Activated CD4-positive, CD25-positive, alpha-beta regulatory T cell treated with anti-CD3 and anti-CD28 coated beads, Interleukin-2, amount 50 U/mL, for 24 hours (primary cell): ENCODE data around the gene TRANK1.

Experiments used
- ATAC-seq, 2 donors: fragments of 150-1000 bp; cut with Tn5 transposase; one replicate each; pipeline ENCODE4 v1.10.0; 2021; ENCODE audit warnings: mild to moderate bottlenecking in 1 of 2, moderate library complexity in 1 of 2

Gene TRANK1

GRCh38 chr3:36840453-36840921, 104.4 kb downstream of the TRANK1 start:
- no peak for ATAC-seq

DNA sequence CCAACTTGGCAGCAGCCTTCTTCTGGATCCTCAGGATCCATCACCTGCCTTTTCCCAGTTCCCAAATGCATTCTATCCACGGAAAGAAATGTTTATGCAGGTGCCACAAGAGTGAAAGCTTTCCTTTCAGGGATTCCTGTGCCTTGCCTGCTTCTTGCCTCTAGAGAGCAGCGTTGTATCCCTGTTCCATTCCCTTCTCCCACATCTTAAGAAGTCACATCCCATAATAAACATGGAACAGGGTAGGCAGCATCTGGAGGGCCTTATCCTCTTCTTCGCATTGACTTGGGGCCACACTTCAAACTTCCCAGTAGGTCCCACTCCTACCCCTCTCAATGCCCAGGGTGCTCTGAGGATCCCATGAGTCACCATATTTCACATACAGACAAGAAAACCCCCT, 107.8 kb downstream of the TRANK1 start:
- ATAC-seq: no peak

- no peak for ATAC-seq
Measured at GRCh38 chr3:36833160-36833814, 111.6 kb downstream of the TRANK1 start.

GRCh38 chr3:36832406-36832805, 112.4 kb downstream of the TRANK1 start:
- no peak for ATAC-seq

DNA sequence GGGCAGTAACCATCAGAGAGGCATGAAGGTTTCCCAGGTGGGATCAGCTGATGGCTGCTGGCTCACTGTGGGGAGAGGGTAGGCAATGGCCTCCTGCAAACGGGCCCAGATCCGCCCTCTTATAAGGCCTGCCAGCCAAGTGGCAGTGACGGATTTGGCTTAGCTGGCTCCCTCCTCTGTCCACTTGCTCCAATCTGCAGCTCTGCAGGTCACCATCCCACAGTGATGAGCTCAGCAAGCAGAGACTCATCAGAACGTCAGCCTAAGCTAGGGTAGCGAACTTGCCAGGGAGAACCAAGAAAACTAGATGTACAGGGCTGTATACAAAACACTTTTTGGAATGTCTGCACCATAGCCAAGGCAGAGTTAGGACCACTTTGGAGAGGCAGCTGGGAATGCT, 117.7 kb downstream of the TRANK1 start:
- no peak for ATAC-seq

DNA sequence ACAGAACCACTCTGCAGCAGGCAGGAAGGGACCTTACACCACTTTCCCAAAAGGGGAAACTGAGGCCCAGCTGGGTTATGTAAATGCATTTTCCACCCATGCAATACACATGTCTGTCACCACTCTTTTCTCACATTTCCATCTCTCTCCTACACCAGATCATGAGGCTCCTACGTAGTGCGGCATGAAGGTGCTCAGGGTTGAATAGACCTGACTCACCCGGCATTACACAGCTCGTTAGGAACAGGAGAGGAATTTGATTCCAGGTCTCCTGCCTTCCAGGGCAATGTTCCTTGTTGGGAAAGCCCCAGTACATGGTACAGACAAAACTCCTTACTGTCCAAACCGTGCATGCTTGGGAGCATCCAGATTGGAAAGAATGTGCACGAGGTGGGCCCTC, 118.6 kb downstream of the TRANK1 start:
- ATAC-seq: no peak

DNA sequence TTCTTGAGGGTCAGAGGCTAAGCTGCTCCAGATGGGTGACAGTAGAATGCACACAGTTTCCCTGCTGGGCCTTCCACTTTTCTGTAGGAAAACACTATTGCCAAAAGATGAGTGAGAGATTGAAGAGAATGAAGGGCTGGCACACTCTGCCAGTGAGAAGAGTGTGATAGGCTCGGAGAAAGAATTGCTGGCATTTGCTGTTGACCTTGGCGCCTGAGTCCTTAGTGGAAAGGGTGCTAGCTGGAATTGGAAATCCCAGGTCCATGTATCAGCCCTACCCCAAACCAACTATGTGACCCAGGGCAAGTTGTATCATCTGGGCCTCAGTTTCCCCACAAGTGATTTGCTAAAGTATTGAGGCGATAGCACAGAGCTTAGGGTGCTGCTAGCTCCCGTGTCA, 120.4 kb downstream of the TRANK1 start:
- ATAC-seq: no peak

GRCh38 chr3:36823806-36824205, 121.0 kb downstream of the TRANK1 start:
- no peak for ATAC-seq

GRCh38 chr3:36820083-36820482, 124.8 kb downstream of the TRANK1 start:
- no peak for ATAC-seq

- no peak for ATAC-seq
Measured at GRCh38 chr3:36817806-36818533, 126.9 kb downstream of the TRANK1 start.

DNA sequence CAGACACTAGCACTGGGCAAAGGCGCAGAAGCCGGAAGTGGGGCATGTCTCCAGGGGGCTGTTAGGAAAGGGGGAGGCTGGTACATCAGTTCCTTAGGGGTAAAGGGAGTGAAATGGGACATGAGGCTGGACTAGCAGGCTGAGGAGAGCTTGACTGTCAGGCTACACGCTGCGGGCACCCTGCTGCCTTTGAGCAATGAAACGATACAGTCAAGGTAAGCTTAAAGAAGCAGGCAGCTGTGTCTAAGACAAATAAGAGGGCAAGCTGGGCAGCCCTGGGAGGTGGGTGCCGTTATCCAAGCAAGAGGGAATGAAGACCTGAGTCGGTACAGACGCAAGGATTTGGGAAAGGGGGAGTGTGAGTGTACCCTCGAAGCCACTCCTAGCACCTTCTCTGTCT, 129.5 kb downstream of the TRANK1 start:
- no peak for ATAC-seq

- no peak for ATAC-seq
Measured at GRCh38 chr3:36814776-36815175, 130.1 kb downstream of the TRANK1 start.

DNA sequence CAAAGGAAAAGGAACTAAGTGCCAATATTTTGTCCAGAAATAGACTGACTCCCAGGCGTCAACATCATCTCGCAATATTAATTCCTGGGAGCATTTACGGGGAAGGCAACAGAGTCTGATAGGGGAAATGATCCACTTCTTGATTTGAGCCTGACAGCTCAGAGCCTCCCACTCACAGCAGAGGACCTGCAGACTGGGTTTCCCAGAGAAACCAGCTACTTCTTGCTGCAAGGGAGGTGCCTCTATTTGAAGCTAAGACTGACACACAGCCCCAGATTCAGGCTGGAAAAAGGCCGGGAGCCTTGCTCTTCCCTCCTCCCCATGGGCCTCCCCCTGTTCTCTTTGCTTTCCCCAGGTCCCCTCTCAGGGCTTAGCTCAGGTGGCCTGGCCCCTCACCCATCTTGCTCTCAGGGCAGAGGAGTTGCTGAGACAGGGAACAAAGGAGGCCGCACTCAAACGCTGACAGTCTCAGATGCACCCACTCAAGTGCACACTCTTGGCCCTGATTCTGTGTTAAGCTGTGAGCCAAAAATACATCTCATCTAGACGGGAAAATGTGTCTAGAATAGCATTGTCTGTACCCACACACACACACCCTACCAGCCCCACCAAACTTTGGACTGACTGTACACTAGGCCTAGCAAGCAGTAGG, 130.7 kb downstream of the TRANK1 start:
- no peak for ATAC-seq

DNA sequence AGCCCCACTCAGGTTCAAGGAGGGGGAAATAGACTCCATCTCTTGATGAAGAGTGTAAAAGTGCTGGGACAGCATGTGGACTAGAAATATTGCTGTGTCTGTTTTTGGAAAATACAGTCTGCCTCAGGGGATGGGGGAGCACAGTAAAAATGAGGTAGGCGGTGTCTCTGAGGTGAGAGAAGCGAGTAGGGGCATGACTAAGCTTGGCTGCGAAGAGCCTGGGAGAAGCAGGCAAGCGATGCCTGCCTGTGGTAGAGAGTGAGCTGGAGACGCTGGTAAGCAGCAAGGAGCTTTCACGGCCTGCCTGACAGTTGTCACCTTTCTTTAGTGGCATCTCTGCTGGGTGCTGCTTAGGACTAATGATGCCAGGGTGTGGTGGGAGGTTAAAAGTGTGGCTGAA, 131.5 kb downstream of the TRANK1 start:
- no peak for ATAC-seq

- ATAC-seq: no peak
Measured at GRCh38 chr3:36812240-36812639, 132.6 kb downstream of the TRANK1 start.

GRCh38 chr3:36811768-36812167, 133.1 kb downstream of the TRANK1 start:
- no peak for ATAC-seq

DNA sequence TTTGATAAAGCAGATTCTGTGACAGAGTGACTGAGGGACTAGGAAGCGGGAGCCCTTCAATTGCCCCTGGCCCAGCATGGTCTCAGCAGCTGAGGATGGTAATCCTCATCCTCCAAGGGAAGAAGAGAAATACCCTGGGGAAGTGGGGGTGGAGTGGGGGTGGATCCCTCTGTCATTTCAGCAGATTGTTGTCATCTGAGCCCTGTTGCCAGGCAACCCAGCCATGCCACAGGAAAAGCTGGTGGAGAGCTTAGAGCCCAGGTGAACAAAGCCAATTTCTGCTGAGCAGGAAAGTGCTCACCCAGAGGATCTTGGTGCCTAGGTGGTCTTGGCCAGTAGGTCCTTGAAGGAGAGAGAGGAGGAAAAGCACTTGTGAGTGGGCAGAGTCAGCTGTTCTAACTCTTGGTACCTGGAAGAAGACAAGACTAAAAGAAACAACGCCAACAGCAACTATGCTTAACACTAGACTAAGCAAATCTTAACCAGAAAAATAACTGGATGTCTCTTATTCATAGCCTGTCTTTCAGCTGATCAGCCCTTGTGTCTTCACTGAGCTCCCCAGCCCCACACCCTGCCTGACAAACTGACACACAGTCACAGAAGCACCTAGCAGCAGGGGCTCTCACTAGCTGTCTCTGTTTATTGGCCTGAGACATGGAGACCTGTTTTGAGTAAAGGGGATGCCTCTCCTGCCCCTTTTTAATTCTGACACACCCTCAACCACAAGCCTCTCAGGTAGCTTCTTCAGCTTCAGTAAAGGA, 140.4 kb downstream of the TRANK1 start:
- no peak for ATAC-seq

- ATAC-seq: no peak
Measured at GRCh38 chr3:36803091-36803791, 141.6 kb downstream of the TRANK1 start.

- ATAC-seq: no peak
Measured at GRCh38 chr3:36800533-36801116, 144.2 kb downstream of the TRANK1 start.

DNA sequence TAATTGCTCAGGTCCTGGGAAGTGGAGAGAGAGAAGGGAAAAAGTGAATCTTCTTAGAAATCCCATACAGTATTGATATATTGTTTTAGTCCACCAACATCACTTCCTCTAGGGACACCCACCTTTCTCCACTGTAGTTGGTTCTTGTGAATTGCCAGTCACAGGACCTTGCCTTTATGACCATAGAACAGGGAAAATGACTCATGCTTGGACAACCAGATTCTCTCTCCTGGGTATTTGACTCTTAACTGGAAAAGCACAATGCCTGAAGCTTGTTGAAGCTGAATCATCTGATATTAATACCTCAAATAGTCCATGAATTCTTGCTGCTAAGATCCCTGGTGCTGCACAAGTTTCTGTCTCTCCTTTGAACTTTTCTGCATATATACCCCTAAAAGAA, 148.0 kb downstream of the TRANK1 start:
- no peak for ATAC-seq

DNA sequence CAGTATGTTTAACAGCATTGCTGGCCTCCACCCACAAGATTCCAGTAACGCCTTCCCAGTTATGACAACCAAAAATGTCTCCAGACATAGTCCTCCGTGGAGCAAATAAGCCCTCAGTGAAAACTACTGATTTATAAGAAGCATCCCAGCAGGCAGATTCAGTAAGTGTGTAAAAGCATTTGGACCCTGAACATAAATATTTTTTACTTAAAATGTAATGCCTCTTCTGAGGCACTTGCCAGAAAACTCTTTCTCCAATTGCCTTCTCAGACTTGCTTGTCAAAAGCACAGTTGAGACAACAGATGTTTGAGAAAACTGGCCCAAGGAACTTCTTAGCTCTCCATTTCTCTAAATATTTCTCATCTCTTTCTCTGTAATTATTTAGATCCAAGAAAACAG, 148.7 kb downstream of the TRANK1 start:
- ATAC-seq: no peak

GRCh38 chr3:36795622-36796021, 149.2 kb downstream of the TRANK1 start:
- no peak for ATAC-seq
